ENCODE results near the gene MAPK8IP2.

Gene MAPK8IP2

DNA sequence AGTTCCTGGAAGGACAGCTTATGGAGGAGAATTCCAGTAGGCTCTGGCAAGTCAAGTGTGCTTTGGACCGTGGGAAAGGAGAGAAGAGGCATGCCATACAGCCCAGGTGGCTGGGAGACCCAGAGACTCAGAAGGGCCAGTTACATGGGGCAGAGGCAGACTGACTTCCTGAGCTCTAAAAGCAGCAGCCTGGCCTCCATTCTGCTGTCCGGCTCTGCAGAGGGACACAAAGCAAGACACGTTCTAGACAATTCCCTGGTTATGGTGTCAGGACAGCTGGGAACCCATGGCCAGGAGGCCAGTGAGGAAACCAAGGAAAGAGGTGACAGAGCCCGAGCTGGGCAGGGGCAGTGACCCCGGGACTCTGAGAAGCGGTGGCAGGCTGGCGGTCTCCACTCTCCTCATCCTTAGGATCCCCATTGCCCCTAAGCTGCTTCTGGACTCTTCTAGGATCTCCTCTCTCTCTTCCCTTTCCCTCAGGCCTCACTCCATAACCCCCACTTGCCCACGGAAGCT, 25.1 kb upstream of the MAPK8IP2 start:
- DNase-seq (ENCODE audit: low spot score): no peak

DNA sequence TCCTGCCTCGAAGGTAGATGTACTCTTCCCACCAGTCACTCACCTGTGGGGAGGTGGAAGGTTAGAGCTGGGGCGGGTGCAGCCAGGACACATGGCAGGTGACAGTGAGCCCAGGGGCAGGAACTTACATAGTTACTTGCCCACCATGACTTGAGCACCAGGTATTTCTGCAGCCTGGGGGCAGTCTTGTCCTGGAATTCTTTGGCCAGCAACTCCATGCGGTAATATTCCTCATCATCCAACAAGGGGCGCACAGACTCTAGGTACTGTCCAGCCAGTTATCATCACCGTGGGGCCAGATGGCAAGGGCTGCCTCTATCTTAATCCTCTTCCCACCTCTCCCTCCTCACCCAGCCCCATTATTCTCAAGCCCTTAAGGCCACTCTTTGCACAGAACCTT, 24.5 kb upstream of the MAPK8IP2 start:
- DNase-seq (ENCODE audit: low spot score): no peak

DNA sequence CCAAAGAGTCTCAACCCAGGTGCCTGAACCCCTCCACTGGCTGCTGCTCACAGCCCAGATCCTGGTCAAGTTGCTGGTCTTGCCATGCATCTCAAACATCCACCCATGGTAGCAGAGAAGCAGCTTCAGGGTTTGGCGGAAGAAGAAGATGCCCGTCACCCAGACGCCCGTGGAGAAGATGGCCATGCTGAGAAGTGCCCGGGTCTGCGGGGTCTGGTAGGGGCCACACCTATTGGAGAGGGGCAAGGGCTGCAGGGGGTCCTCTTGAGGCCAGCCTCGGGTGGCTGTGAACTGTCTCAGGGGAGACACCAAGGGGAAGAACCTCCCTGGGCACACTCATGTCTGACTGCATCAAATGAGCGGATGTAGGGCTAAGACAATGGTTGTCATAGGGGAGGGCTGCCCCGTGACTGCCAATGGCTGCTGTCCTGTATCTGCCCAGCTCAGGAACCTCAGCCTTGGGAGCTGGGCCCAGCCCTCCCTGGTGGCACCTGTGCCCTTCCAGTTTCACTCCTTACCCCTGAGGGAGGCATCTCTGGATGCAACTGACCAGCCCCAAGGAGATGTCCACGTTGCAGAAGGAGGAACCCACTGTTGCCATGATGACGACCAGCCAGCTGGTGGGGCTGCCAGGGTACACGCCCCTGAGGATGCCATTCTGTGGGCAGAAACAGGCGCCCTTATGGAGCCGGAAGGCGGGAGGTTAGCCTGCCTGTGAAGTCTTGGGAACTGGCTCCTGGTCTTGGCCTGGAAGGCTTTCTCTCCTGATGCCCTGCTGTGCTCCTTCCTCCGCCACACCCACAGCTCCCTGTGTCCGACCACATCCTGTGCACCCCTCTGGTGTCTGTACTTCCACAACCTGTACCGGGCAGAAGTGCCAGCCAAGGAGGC, 23.5 kb upstream of the MAPK8IP2 start:
- DNase-seq (ENCODE audit: low spot score): no peak

DNA sequence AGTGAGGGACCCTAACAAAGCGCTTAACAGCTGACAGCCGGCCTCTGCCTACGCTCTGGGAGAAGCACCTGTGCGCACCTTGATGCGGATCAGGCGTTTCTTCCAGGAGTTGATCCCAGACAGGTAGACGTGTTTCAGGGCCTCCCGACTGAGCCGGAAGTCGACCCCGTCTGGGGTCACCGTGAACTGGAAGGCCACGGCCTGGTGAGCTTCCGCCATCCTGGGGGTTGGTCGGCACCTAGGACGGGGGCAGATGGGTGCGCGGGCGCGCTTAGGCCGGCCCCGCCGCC, 23.0 kb upstream of the MAPK8IP2 start:
- DNase-seq (ENCODE audit: low spot score): no peak

DNA sequence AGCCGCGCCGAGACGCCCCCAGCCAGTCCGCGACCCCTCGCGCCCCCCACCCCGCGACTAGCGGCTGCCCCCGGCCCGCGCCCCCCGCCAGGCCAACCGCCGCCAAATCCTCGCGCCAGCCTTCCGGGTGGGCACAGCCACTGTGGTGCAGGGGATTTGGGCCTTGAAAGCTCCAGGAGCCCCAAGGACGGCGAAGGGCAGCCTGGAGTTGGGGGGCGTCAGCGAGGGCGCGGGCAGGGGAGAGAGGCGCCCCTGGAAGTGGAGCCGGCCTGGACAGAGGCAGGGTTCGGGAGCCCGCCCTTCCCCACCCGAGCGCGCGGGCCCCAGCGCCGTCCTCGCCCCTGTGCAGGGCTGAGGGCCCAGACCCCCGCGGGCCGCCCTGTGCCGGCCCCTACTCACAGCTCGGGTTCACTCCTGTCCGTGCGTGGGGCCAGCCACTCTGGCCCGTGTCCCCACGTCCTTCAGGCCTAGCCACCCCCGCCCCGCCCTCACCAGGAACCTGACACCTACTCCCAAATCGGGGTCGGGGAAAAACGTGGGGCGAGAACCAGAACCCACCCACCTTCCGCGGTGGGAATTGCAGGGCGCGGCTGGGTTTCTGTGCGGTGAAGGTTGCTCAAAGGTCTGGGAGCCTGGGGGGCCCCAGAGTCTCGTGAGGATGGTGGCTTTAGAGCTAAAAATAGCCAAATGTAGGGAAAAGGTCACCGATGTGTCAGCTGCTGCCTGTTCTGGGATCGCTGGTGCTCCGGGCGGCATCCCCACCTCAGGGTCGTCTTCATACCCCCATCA, 22.4 kb upstream of the MAPK8IP2 start, which contains the start of gene CPT1B:
TSS of gene CPT1B (minus strand) at position 441 of the 789 bp plus-strand sequence. CDS start 512 bp downstream, outside the sequence.
- no peak for DNase-seq (ENCODE audit: low spot score)

DNA sequence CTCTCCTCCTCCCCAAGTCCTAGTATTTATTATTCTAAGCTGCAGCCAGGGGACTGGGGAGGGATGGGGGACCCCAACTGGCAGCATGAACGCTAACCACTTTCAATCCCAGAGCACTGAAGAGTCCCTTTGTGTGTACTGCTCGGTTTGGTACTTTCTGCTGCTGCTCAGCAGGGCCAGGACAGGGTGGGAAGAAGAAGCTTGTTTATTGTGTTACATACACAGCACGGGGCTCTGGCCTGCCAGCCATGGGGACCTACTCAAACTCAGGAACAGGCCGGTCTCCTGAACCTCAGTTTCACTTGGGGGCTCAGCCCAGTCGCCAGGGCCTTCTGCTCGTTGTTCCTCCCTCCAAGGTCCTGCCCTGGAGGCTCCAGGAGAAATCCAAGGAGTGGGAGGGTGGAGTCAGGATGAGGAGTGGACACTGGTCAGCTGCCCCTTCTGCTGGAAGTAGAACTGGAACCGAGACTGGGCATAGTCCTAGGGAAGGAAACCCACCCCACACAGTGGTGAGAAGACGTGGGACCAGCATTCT, 21.8 kb upstream of the MAPK8IP2 start:
- DNase-seq (ENCODE audit: low spot score): no peak

DNA sequence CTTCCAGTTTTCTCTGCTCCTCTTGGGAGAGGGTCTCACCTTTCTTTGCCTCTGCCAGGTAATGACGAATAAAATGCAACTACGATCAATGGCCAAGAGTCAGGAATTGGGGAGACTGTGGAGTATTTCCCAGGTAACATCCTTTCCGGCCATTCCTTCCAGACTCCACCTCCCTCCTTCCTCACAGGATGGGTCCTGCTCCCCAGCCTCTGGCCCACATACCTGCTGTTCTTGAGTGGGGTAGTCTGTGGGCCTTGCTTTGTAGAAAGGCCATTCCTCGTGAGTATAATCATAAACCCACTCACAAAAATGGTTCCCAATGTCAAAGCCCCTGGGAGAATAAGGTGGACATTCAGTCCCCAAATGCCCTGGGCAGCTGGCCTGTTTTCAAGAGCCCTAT, 20.8 kb upstream of the MAPK8IP2 start:
- DNase-seq (ENCODE audit: low spot score): no peak

DNA sequence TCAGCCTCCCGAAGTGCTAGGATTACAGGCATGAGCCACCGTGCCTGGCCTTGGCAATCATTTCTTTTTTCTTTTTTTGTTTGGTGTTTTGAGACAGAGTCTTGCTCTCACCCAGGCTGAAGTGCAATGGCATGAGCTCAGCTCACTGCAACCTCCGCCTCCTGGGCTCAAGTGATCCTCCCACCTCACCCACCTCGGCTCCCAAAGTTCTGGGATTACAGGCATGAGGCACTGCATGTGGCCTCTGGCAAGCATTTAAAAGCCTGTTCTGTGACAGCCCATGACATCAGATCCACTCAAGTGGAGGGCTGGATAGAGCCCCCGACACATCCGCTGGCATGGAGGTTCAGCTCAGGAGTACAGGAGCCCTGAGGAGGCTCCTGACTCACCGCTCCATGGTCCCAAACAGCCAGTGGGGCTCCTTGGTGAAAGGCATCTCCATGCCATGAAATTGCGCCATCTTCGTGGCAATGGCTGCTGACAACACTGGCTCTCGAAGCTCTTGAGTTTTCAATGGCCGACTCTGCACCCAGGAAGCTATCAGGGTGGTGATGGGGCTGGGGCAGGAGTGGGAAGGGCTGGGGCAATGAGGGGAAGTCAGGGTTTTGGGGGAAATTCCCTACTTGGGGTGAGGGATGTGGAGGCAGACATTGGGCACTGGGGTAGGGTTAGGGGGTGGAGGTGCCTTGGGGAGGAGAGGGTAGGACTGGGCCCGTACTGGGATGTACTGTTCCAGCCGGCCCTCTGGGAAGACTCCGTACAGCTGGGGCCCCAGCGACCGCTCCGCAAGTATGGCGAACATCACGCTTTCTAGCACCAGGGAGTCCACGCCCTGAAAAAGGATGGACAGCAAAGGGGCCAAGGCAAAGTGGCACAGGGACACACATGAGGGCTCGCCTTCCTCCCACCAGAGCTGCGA, 19.3 kb upstream of the MAPK8IP2 start:
- DNase-seq (ENCODE audit: low spot score): no peak

DNA sequence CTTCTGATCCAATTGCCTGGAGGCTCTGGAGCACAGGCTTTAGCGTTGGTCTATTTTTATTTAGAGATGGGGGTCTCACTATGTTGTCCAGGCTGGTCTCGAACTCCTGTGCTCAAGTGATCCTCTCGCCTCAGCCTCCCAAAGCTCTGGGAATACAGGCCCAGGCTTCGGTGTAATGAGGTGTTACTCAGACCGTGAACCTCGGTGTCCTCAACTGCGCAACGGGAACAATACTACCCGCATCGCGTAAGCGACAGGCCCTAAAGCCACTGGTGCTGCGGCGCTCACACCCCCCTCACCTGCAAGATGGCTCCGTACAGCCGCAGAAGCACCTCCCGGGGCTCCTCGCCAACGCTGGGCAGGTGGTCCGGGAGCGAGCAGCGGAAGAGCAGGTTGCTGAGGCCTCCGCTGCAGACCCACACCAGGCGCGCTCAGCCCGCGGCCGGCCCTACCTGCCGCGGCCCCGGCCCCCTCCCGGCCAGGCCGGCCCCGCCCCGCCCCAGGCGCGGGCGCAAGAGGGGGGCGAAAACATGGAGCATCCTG, 18.6 kb upstream of the MAPK8IP2 start:
- DNase-seq (ENCODE audit: low spot score): no peak

DNA sequence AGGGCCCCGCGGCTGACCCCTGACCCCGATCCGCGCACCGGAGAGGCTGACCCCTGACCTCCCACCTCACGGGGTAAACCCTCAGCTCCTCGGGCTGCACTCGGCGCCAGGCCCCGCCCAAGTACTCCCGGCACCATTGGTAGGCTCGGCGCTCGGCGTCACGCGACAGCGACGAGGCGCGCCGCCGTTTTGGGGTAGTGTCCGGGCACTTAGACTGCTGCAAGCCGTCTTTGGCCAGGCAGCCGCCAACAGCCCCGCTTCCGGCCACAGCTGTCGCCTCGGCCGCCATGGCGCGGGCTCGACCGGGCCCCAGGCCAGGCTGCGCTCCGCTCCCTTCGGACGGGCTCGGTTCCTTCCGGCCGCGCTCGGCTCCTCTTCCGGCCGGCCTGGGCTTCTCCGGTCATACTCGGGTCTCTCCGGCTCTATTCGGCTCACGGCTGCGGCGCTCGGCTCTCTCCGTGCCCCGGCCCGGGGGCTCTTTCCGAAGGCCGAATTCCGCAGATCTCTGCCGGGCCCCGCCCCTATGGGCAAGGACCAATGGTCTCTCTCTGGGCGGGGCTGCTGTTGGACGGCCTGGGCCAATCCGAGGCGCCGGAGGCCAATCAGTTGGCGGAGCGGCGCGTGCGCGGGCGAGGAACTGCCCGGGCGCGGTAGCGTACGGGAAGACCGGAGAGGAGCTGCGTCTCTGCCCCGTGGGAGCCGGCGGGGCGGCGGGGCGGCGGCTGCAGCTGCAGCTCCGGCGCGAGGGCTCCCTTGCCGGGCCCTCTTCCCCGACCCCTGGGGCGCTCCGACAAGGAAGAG, 17.9 kb upstream of the MAPK8IP2 start, which contains the start of gene CHKB:
TSS of gene CHKB (minus strand) at position 357 of the 801 bp plus-strand sequence. CDS start at position 289, 68 bp downstream.
- peak; percentile 99 for DNase-seq (ENCODE audit: low spot score)

DNA sequence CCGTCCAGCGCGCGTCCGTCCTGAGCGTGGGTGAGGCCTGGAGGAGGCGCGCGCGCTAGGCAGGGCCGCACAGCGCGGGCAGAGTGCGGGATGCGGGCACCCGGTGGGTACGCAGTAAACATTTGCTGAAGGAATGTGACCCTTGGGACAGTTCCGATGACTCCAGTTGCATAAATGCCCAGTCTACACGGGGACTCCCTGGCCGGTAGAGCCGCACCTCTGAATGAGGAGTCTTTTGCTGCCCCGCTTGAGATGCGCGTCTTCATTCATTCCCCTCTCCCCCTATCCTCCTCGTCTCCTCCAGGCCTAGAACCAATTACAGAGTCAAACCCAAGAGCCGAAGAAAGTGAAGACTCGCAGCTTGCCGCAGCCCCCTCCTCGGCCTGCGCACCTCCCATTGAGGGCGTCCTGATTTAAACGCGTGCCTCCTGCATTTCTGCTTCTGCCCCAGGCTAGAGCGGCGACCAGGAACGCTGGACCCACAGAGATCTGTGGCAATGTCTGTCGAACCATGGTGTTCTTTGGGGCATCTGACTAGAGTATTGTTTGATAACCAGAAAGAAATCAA, 17.2 kb upstream of the MAPK8IP2 start:
- no peak for DNase-seq (ENCODE audit: low spot score)

DNA sequence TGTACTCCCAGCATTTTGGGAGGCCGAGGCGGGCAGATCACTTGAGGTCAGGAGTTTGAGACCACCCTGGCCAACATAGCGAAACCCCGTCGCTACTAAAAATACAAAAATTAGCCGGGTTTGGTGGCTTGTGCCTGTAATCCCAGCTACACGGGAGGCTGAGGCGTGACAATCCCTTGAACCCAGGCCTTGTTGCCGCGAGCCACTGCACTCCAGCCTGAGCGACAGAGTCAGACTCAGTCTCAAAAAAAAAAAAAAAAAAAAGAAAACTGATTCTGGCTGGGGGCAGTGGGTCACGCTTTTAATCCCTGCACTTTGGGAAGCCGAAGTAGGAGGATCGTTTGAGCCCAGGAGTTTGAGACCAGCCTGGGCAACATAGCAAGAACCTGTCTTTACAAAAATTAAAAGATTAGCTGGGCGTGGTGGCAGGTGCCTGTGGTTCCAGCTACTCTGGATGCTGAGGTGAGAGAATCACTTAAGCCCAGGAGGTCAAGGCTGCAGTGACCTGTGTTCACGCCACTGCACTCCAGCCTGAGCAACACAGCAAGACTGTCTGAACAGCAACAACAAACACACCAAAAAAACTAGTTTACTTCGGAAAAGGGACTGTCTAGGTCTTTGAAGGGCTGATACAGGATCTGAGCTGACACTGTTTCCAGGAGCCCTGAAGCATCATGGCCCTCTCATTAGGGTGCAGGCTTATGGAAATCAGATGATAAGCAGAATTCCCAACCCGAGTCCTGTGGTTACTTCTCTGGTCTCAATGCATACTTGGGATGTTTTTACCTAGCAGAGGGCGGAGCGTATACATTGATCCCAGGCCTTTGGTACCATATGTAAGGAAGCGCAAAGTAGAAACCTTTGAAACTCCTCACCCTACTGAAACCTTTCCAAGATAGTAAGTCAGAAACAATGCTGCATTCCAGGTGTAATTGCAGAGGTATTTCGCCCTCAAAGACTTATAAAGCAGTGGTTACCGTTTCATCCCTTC, 16.2 kb upstream of the MAPK8IP2 start:
- DNase-seq (ENCODE audit: low spot score): no peak

DNA sequence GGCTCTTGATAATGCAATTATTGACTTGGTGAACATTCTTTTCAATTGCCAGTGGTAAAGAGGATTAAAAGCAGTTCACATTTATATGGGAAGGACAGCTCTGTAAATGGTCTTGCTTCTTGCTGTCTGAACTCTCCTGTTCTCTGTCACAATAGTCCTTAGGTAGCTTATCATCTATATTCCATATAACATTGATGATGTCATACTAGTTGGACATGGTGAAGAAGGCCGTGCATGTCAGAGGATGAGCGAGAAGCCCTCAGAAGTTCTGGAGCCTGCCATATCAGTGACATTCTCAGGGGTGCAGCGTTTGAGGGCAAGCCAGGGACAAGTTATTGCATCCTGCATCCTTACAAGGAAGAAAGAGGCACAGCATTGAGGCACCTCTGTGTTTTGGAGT, 15.4 kb upstream of the MAPK8IP2 start:
- DNase-seq (ENCODE audit: low spot score): no peak

DNA sequence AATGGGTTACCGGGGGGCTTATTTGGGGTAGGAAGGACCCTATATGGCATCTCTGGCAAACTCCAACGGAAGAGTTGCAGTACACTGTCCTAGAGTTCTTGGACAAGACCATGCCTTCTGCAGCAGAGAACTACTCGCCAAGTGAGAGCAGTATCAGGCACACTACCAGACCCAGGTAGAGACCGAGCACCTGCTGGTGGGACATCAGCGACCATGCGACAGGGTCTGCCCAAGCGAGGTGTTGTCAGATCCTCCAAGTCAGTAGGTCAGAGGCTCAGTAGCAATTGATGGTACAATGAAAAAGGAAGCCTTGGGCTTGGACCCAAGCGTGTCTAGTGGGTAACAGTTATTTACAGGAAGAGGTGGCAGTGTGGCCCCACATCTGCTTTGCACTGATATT, 14.8 kb upstream of the MAPK8IP2 start:
- DNase-seq (ENCODE audit: low spot score): no peak

DNA sequence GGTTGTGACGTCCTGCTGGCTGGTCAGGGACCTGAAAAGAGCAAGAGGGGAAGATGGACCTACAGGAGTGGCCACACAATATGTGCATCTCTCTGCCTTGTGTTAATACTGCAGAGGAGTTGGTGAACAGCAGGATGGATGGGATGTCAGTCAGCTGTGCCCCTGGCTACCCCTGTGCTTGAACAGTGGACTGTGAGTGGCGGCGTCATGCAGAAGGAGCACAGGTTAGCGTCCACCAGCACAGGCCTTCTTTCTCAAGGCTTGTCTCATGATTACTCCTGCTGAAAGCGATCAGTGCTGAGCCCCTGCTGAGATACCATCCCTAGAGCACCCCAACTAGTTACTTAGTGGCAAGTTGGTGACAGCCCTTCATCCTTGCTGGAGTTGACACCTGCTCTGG, 14.2 kb upstream of the MAPK8IP2 start:
- DNase-seq (ENCODE audit: low spot score): no peak

DNA sequence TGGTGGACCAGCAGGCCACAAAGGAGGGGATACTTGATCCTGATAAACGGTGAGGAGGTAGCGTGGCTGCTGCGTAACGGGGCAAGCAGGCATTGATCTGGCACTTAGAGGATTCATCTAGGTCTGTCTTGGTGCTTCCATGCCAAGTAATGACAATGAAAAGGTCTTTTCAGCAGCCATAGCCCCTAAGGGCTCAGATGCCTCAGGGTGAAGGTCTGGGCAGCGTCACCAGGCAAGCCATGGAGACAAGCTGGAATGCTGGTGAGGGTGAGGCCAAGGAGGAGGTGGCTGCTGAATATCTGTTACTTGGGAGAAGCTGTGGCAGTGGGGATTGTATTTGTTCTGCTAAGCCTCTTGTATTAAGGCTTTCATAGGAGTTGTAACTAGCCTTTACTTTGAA, 13.2 kb upstream of the MAPK8IP2 start:
- DNase-seq (ENCODE audit: low spot score): no peak

DNA sequence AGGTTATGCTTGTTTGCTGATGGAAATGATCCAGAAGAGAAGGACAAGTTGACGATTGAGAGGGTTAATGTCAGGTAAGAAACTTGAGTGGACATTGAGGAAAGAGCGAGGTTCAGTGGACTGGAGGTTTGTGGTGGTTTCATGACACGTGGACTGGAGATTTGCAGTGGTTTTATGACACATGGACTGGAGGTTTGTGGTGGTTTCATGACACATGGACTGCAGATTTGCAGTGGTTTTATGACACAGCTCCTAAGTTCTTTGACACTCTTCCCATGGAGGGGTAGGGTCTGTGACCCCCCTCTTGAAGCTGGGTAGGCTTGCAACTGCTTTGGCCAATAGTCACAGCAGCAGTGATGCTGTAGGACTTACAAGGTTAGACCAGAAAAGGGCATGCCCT, 5.4 kb upstream of the MAPK8IP2 start:
- no peak for DNase-seq (ENCODE audit: low spot score)

DNA sequence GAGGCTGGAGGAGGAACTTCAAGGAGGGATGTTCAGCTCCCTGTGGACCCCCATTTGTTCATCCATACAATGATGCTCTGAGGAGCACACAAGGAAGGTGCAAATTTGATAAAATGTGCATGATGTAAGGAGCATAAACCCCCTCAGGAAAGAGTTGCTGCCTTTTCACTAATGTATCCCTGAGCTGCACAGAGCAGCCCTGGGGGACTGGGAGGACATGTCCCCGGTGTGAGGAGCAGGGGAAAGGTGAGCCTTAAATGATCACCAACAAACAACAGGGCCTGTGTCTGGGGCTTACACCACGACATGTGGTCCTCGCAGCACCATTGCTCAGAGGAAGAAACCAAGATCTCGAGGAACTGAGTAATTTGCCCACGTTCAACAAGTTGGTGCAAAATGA, 3.5 kb upstream of the MAPK8IP2 start:
- DNase-seq (ENCODE audit: low spot score): no peak

Measured in globus pallidus (tissue), 1 donor.